Neural progenitor cell (in vitro differentiated cells): ENCODE results near the gene DNER. TPM values are rescaled to one million over a fixed set of nuclear protein-coding genes. Genes with fewer than 3 reads are reported as not detected.

ENCODE experiments used
- DNase-seq: peaks from one replicate; pipeline ENCODE4 v3.0.0-alpha.2; 2016; ENCODE audit warnings: low spot score
- H2AFZ ChIP-seq: fragments of 200-600 bp; sonication (generic); replicated peaks from 2 replicates; pipeline ENCODE4 v1.6.1; 2016; ENCODE audit warnings: antibody characterized with exemption
- H3F3A ChIP-seq: fragments of 200-600 bp; sonication (generic); 2 replicates; pipeline ENCODE4 v1.6.1; 2016; ENCODE audit warnings: antibody characterized with exemption, low read depth
- H3K27ac ChIP-seq: fragments of 200-600 bp; sonication (generic); 2 replicates; pipeline ENCODE4 v1.5.1; 2016; ENCODE audit warnings: mild to moderate bottlenecking
- H3K27me3 ChIP-seq: fragments of 200-600 bp; sonication (generic); 2 replicates; pipeline ENCODE4 v1.6.1; 2016; ENCODE audit warnings: mild to moderate bottlenecking, moderate library complexity
- H3K36me3 ChIP-seq: fragments of 200-600 bp; sonication (generic); 2 replicates; pipeline ENCODE4 v1.5.1; 2016
- H3K4me1 ChIP-seq: fragments of 200-600 bp; sonication (generic); 2 replicates; pipeline ENCODE4 v1.6.1; 2016; ENCODE audit warnings: mixed run types
- H3K4me2 ChIP-seq: fragments of 200-600 bp; sonication (generic); 2 replicates; pipeline ENCODE4 v1.6.1; 2016
- H3K4me3 ChIP-seq: fragments of 200-600 bp; sonication (generic); 2 replicates; pipeline ENCODE4 v1.5.1; 2016
- H3K79me2 ChIP-seq: fragments of 200-600 bp; sonication (generic); 2 replicates; pipeline ENCODE4 v1.6.1; 2016; ENCODE audit warnings: low read depth
- H3K9ac ChIP-seq: fragments of 200-600 bp; sonication (generic); 2 replicates; pipeline ENCODE4 v1.6.1; 2016
- H3K9me3 ChIP-seq: fragments of 200-600 bp; sonication (generic); 2 replicates; pipeline ENCODE4 v1.5.1; 2016; ENCODE audit warnings: low read depth
- H4K20me1 ChIP-seq: fragments of 200-600 bp; sonication (generic); 2 replicates; pipeline ENCODE4 v1.6.1; 2016; ENCODE audit warnings: low read depth
- H3K27ac Mint-ChIP-seq: 3 replicates; pipeline ENCODE4 v1.8.0; 2021; ENCODE audit warnings: mixed read lengths
- H3K27me3 Mint-ChIP-seq: 2 replicates; pipeline ENCODE4 v1.8.0; 2022; ENCODE audit warnings: low read depth, mild to moderate bottlenecking, inconsistent platforms, moderate library complexity, mixed read lengths; ENCODE audit not compliant: insufficient read depth
- H3K36me3 Mint-ChIP-seq: 3 replicates; pipeline ENCODE4 v1.8.0; 2021; ENCODE audit warnings: mixed read lengths
- H3K4me1 Mint-ChIP-seq: 3 replicates; pipeline ENCODE4 v1.8.0; 2021; ENCODE audit warnings: mixed read lengths
- H3K4me3 Mint-ChIP-seq: 3 replicates; pipeline ENCODE4 v1.8.0; 2021; ENCODE audit warnings: mild to moderate bottlenecking, moderate library complexity, mixed read lengths
- H3K9me3 Mint-ChIP-seq: 3 replicates; pipeline ENCODE4 v1.8.0; 2020; ENCODE audit warnings: mixed read lengths
- EZH2 ChIP-seq: fragments of 200-600 bp; sonication (generic); IDR thresholded peaks from 2 replicates; pipeline ENCODE4 v1.6.1; 2017; ENCODE audit warnings: antibody characterized with exemption, mild to moderate bottlenecking, moderate library complexity
- EZH2phosphoT487 ChIP-seq: fragments of 200-600 bp; sonication (generic); IDR thresholded peaks from 2 replicates; pipeline ENCODE4 v1.6.1; 2017; ENCODE audit warnings: antibody characterized with exemption
- total RNA-seq: library from RNA; depleted of rRNA; stranded (reverse); fragments of >200 nt; gene quantifications from 2 replicates; pipeline ENCODE4 v1.2.3, GENCODE V29; 2015; ENCODE audit warnings: low replicate concordance
- TF ChIP-seq, protein P1 (sequence below): fragments of 200-600 bp; sonication (generic); IDR thresholded peaks from 2 replicates; pipeline ENCODE4 v1.5.1; 2017; ENCODE audit warnings: antibody characterized with exemption, mild to moderate bottlenecking

Gene DNER
- total RNA-seq, 1 donor from 2014 or later: 0.97 TPM

- Mint-ChIP-seq H3K27me3 (no peaks in the 10 kb centered on the region), H3K4me3 (no peak overlapping the region), H3K9me3 (no peaks in the 10 kb centered on the region), H3K36me3 (no peaks in the 10 kb centered on the region), H3K27ac (no peak overlapping the region), H3K4me1 (peaks cover 17% of the 10 kb centered on the region)
- no peak overlapping the region for H3K9ac ChIP-seq
- H3F3A ChIP-seq: no peaks in the 10 kb centered on the region
- H3K79me2 ChIP-seq: no peaks in the 10 kb centered on the region
- H3K36me3 ChIP-seq: no peaks in the 10 kb centered on the region
- no peak overlapping the region for H3K4me3 ChIP-seq
- no peak overlapping the region for H3K27ac ChIP-seq
- peaks cover 4% of the 10 kb centered on the region for H3K4me1 ChIP-seq
- H2AFZ ChIP-seq: no peak overlapping the region
- H3K27me3 ChIP-seq: no peaks in the 10 kb centered on the region
- no peaks in the 10 kb centered on the region for H3K9me3 ChIP-seq
- no peak for DNase-seq
- no peak for TF ChIP-seq EZH2phosphoT487
- TF ChIP-seq, protein P1, sequence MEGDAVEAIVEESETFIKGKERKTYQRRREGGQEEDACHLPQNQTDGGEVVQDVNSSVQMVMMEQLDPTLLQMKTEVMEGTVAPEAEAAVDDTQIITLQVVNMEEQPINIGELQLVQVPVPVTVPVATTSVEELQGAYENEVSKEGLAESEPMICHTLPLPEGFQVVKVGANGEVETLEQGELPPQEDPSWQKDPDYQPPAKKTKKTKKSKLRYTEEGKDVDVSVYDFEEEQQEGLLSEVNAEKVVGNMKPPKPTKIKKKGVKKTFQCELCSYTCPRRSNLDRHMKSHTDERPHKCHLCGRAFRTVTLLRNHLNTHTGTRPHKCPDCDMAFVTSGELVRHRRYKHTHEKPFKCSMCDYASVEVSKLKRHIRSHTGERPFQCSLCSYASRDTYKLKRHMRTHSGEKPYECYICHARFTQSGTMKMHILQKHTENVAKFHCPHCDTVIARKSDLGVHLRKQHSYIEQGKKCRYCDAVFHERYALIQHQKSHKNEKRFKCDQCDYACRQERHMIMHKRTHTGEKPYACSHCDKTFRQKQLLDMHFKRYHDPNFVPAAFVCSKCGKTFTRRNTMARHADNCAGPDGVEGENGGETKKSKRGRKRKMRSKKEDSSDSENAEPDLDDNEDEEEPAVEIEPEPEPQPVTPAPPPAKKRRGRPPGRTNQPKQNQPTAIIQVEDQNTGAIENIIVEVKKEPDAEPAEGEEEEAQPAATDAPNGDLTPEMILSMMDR: no peak
- no peak overlapping the region for H3K4me2 ChIP-seq
- no peaks in the 10 kb centered on the region for H4K20me1 ChIP-seq
Measured at GRCh38 chr2:229650059-229650458, 64.3 kb downstream of the DNER start.

GRCh38 chr2:229646186-229646723 lies 68.1 kb downstream of the DNER start:
- no peaks in the 10 kb centered on the region for H3K4me1 ChIP-seq
- H3F3A ChIP-seq: no peaks in the 10 kb centered on the region
- no peaks in the 10 kb centered on the region for H3K9me3 ChIP-seq
- no peak overlapping the region for H2AFZ ChIP-seq
- no peak overlapping the region for H3K27ac ChIP-seq
- TF ChIP-seq, protein P1: no peak
- no peak for TF ChIP-seq EZH2phosphoT487
- no peak for TF ChIP-seq EZH2
- Mint-ChIP-seq H3K27ac (no peak overlapping the region), H3K9me3 (no peaks in the 10 kb centered on the region), H3K36me3 (no peaks in the 10 kb centered on the region), H3K27me3 (no peaks in the 10 kb centered on the region), H3K4me1 (no peaks in the 10 kb centered on the region), H3K4me3 (no peak overlapping the region)
- H3K4me2 ChIP-seq: no peak overlapping the region
- no peak overlapping the region for H3K4me3 ChIP-seq
- no peak overlapping the region for H3K9ac ChIP-seq
- H3K79me2 ChIP-seq: no peaks in the 10 kb centered on the region
- no peaks in the 10 kb centered on the region for H3K27me3 ChIP-seq
- no peaks in the 10 kb centered on the region for H4K20me1 ChIP-seq
- no peaks in the 10 kb centered on the region for H3K36me3 ChIP-seq
- DNase-seq: no peak

DNA sequence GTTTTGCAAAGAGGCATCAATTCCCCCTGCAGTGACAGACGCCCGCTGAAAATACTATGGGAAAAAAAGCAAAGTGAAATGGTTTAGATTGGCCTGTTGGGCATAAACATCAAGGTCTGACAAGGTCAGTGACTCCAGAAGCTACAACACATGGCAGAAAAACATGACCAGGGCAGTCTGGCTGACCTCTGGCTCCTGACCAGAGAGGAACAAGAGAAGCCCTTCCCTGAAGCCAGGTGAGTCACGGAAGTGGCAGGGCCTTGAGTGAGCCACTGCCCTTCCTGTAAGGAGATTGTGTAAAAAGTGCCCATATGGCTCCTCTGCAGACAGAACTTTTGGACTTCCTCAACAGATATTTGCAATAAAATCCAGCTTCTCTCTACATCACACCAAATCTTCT lies 72.0 kb downstream of the DNER start:
- Histone ChIP-seq H3K4me1 (no peaks in the 10 kb centered on the region), H3K27me3 (no peaks in the 10 kb centered on the region), H3K9ac (no peak overlapping the region), H3K9me3 (no peaks in the 10 kb centered on the region), H3K4me2 (no peak overlapping the region), H3K79me2 (no peaks in the 10 kb centered on the region), H3F3A (no peaks in the 10 kb centered on the region), H2AFZ (no peak overlapping the region), H3K36me3 (no peaks in the 10 kb centered on the region), H3K4me3 (no peak overlapping the region), H4K20me1 (no peaks in the 10 kb centered on the region), H3K27ac (no peak overlapping the region)
- H3K27me3 Mint-ChIP-seq: no peaks in the 10 kb centered on the region
- TF ChIP-seq EZH2 (no peak), EZH2phosphoT487 (no peak)
- TF ChIP-seq, protein P1: no peak
- H3K36me3 Mint-ChIP-seq: no peaks in the 10 kb centered on the region
- no peak for DNase-seq
- H3K9me3 Mint-ChIP-seq: no peaks in the 10 kb centered on the region
- no peak overlapping the region for H3K4me3 Mint-ChIP-seq
- H3K4me1 Mint-ChIP-seq: no peaks in the 10 kb centered on the region
- H3K27ac Mint-ChIP-seq: no peak overlapping the region
